HG03095 (cell line): ENCODE data around the gene PYY.
"Not testable (repeated sequence)": the region's sequence is repeated elsewhere in the genome, so short reads cannot be mapped to it uniquely, and the experiment has no call there.

Experiments used
- ATAC-seq: cut with Tn5 transposase; IDR thresholded peaks from one replicate; pipeline ENCODE4 v1.9.1; 2021; ENCODE audit warnings: moderate library complexity; ENCODE audit not compliant: unreplicated experiment

The PYY gene

DNA sequence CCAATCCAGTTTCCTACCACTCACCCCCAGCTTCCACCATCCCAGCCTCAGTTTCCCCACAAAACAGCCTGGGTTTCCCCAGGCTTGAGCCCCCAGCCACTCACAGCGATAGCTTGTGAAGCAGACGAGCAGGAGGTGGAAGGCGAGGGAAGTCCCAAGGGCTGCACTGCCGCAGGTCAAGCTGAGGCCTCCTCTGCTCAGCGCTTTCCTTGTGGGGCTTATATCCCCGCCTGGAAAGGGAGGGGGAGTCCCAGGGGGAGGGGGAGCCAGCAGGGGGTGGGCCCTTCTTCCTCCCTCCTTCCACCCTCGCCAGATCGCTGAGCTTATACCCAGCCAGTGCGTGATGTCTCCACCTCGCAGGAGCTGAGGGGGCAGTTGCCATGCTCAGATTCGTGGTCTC lies at the start of gene PYY:
PYY (minus strand) TSS at position 195 of the 400 bp plus-strand sequence. CDS start 457 bp downstream, outside the sequence.
- ATAC-seq = no peak

GRCh38 chr17:44002141-44002848 lies 48.6 kb upstream of the PYY start:
- ATAC-seq = no peak

DNA sequence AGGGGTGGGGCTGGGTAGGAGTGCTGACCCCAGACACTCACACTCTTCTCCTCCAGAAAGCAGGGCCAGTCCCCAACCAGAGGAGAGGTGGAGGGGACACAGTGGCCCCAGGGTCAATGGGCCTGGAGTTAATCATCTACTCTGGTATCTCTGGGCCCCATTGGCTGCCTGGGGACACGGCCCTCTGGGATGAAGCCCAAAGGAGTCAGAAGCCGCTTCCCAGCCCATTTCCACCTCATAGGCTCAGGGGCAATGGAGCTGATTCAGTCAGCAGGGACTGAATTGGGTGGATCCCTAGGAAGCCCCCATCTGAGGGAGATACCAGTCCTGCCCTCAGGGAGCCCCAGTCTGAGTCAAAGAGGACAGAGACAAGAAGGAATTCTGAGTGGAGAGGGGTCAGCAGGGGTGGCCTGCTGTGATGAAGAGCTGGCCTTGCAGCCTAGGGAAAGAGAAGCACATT lies 47.8 kb upstream of the PYY start:
- ATAC-seq = no peak

GRCh38 chr17:44000871-44001460 lies 47.2 kb upstream of the PYY start:
- no peak for ATAC-seq

- ATAC-seq = no peak
Observed at GRCh38 chr17:44000141-44000860, 46.6 kb upstream of the PYY start.

GRCh38 chr17:43999024-43999423 lies 45.3 kb upstream of the PYY start:
- ATAC-seq = no peak

GRCh38 chr17:43998552-43998951 lies 44.8 kb upstream of the PYY start:
- ATAC-seq = no peak

DNA sequence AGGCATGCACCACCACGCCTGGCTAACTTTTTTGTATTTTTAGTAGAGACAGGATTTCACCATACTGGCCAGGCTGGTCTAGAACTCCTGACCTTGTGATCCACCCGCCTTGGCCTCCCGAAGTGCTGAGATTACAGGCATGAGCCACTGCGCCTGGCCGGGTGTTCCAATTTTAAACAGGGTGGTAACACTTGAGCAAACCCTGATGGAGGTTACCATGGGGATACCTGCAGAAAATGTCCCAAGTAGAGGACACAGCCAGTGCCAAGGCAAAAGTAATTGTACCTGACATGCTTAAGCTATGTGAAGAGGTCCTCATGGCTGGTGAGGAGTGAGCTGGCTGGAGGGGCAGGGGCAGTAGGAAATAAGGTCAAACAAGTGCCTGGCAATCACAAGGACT lies 43.4 kb upstream of the PYY start:
- ATAC-seq = not testable (repeated sequence)

DNA sequence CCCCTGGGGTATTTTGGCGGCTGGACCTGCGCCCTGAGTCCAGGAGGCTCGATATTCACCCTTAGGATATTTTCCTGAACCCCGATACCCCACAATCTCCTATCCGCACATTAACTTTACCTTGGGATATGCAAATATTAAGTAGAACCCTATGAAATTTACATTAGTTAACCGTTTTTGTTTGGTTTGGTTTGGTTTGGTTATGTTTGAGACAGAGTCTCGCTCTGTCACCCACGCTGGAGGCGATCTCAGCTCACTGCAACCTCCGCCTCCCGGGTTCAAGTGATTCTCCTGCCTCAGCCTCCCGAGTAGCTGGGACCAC lies 41.4 kb upstream of the PYY start:
- no peak for ATAC-seq

GRCh38 chr17:43994272-43995149 lies 40.8 kb upstream of the PYY start:
- no peak for ATAC-seq

GRCh38 chr17:43992641-43993040 lies 38.9 kb upstream of the PYY start:
- ATAC-seq = no peak

DNA sequence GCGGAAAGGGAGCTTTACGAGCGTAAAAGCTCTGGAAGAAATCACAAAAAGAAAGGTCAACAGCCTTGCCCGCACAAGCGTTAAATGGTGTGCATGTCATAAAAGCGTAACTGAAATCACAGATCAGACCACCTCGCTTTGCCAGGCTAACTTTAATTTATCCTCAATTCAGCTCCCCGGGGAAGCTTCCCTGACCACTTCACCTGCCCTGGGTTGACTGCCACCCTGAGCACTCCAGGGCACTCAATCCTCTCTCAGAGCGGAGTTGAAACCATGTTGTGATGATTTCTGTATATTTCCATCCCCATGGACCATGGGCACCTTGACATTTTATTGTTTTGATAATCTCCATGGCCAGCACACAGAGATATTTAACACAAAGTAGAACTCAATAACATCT lies 34.6 kb upstream of the PYY start:
- no peak for ATAC-seq

GRCh38 chr17:43987131-43988021 lies 33.6 kb upstream of the PYY start:
- no peak for ATAC-seq

GRCh38 chr17:43986225-43986981 lies 32.7 kb upstream of the PYY start:
- ATAC-seq = no peak

GRCh38 chr17:43984521-43984920 lies 30.8 kb upstream of the PYY start:
- ATAC-seq = no peak

GRCh38 chr17:43983515-43984411 lies 30.0 kb upstream of the PYY start:
- no peak for ATAC-seq

GRCh38 chr17:43983196-43983514 lies 29.4 kb upstream of the PYY start:
- no peak for ATAC-seq

GRCh38 chr17:43982171-43982570 lies 28.4 kb upstream of the PYY start:
- no peak for ATAC-seq

DNA sequence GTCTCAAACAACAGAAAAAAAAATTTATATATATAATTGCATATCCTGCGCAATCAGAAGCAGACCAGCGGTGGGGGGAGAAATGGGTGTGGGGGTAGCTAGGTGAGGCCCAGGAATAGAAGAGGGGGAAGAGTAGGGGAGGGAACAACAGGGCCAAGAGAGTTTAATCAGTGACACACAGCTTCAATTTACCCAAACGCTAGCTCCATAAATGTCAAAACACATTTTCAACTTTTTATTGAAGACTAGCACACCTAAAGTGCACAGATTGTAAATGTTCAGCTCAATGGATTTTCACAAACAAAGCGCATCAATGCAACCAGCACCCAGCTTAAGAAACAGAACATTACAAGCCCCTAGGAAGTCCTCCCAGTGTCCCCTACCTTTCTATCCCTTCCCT lies 25.9 kb upstream of the PYY start:
- ATAC-seq = no peak
